Lower lobe of right lung (tissue), 2 donors: ENCODE data around the gene CCNF. TPM values are rescaled to one million over a fixed set of nuclear protein-coding genes. Genes with fewer than 3 reads are reported as not detected.

Source experiments
- ATAC-seq, 2 donors: fragments of 200-7000 bp; cut with Tn5 transposase; one replicate each; pipeline ENCODE4 v1.9.1; 2020 to 2022; ENCODE audit warnings: mild to moderate bottlenecking in 2 of 2, moderate library complexity in 2 of 2
- DNase-seq: peaks from one replicate; pipeline ENCODE4 v3.0.0-alpha.2; 2020
- H3K27ac ChIP-seq: fragments of 200-600 bp; one replicate; pipeline ENCODE4 v1.8.0; 2022
- H3K27me3 ChIP-seq: fragments of 200-600 bp; one replicate; pipeline ENCODE4 v1.8.0; 2022; ENCODE audit warnings: low read depth
- H3K36me3 ChIP-seq: fragments of 200-600 bp; one replicate; pipeline ENCODE4 v1.8.0; 2022; ENCODE audit warnings: mild to moderate bottlenecking
- H3K4me1 ChIP-seq: fragments of 200-600 bp; one replicate; pipeline ENCODE4 v1.8.0; 2022
- H3K4me3 ChIP-seq: fragments of 200-600 bp; one replicate; pipeline ENCODE4 v1.8.0; 2022; ENCODE audit warnings: mild to moderate bottlenecking
- H3K9me3 ChIP-seq: fragments of 200-600 bp; one replicate; pipeline ENCODE4 v1.8.0; 2022
- intact Hi-C: fragments of 100-400 bp; cut with DNase I; formaldehyde crosslinking; loops from one replicate; pipeline ENCODE4 v1.11.0; 2022
- total RNA-seq: library from RNA; stranded (reverse); fragmentation: NEBNext Ultra II Directional; extraction: Animal tissue kit (Norgen Biotek cat#: 25700); gene quantifications from one replicate; pipeline ENCODE4 v1.2.1, GENCODE V29; 2021
- TF ChIP-seq, protein P1 (sequence below): fragments of 200-600 bp; IDR thresholded peaks from one replicate; pipeline ENCODE4 v1.8.0; 2022; ENCODE audit warnings: antibody characterized with exemption, mild to moderate bottlenecking
- donor health status: DM: no; HTN: yes; CAD: no; lungs with severe emphysema.

Gene CCNF
- total RNA-seq, 1 donor from 2014 or later: 3.4 TPM

GRCh38 chr16:2459647-2460390, 30.6 kb downstream of the CCNF start, which contains the start of gene TEDC2:
TSS of gene TEDC2 (plus strand) at chr16:2460109. CDS start at chr16:2460145, 36 bp downstream.
- TF ChIP-seq, protein P1, sequence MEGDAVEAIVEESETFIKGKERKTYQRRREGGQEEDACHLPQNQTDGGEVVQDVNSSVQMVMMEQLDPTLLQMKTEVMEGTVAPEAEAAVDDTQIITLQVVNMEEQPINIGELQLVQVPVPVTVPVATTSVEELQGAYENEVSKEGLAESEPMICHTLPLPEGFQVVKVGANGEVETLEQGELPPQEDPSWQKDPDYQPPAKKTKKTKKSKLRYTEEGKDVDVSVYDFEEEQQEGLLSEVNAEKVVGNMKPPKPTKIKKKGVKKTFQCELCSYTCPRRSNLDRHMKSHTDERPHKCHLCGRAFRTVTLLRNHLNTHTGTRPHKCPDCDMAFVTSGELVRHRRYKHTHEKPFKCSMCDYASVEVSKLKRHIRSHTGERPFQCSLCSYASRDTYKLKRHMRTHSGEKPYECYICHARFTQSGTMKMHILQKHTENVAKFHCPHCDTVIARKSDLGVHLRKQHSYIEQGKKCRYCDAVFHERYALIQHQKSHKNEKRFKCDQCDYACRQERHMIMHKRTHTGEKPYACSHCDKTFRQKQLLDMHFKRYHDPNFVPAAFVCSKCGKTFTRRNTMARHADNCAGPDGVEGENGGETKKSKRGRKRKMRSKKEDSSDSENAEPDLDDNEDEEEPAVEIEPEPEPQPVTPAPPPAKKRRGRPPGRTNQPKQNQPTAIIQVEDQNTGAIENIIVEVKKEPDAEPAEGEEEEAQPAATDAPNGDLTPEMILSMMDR: no peak
- intact Hi-C loops: no loop called here
- no peaks in the 10 kb centered on the region for H3K27me3 ChIP-seq
- H3K4me1 ChIP-seq: peaks cover 16% of the 10 kb centered on the region
- no peak within 1 kb of the TSS for H3K27ac ChIP-seq
- H3K9me3 ChIP-seq: no peaks in the 10 kb centered on the region
- ATAC-seq (peak; percentile 97 to 98), DNase-seq (peak; percentile 98)
- H3K36me3 ChIP-seq: no peaks in the 10 kb centered on the region
- peak within 1 kb of the TSS; percentile 67 for H3K4me3 ChIP-seq

GRCh38 chr16:2460391-2460713, 31.1 kb downstream of the CCNF start:
- Histone ChIP-seq H3K9me3 (no peaks in the 10 kb centered on the region), H3K27me3 (no peaks in the 10 kb centered on the region), H3K27ac (no peak overlapping the region), H3K4me1 (peaks cover 16% of the 10 kb centered on the region), H3K36me3 (no peaks in the 10 kb centered on the region), H3K4me3 (peak overlapping the region; percentile 67)
- ATAC-seq (no peak), DNase-seq (no peak)
- TF ChIP-seq, protein P1: no peak
- intact Hi-C loops: no loop called here

DNA sequence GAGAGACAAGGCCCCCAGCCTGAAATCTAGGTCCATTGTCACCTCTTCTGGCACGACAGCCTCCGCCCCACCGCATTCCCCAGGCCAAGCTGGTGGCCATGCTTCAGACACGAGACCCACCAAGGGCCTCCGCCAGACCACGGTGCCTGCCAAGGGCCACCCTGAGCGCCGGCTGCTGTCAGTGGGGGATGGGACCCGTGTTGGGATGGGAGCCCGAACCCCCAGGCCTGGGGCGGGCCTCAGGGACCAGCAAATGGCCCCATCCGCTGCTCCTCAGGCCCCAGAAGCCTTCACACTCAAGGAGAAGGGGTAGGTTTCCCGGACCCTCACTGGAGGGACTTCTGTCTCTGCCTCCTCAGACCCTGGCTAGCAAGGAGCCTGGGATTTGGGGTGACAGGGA, 31.7 kb downstream of the CCNF start:
- peaks cover 16% of the 10 kb centered on the region for H3K4me1 ChIP-seq
- intact Hi-C loops: no loop called here
- no peaks in the 10 kb centered on the region for H3K27me3 ChIP-seq
- no peak overlapping the region for H3K27ac ChIP-seq
- ATAC-seq (no peak), DNase-seq (no peak)
- H3K36me3 ChIP-seq: no peaks in the 10 kb centered on the region
- TF ChIP-seq, protein P1: no peak
- H3K4me3 ChIP-seq: no peak overlapping the region
- H3K9me3 ChIP-seq: no peaks in the 10 kb centered on the region

- H3K36me3 ChIP-seq: no peaks in the 10 kb centered on the region
- no peak overlapping the region for H3K4me3 ChIP-seq
- DNase-seq: peak; percentile 39
- no peaks in the 10 kb centered on the region for H3K9me3 ChIP-seq
- H3K27ac ChIP-seq: no peak overlapping the region
- intact Hi-C loops: no loop called here
- no peak for ATAC-seq
- TF ChIP-seq, protein P1: no peak
- no peaks in the 10 kb centered on the region for H3K27me3 ChIP-seq
- peaks cover 16% of the 10 kb centered on the region for H3K4me1 ChIP-seq
These were observed 33.0 kb downstream of the CCNF start for GRCh38 chr16:2462031-2462866.

DNA sequence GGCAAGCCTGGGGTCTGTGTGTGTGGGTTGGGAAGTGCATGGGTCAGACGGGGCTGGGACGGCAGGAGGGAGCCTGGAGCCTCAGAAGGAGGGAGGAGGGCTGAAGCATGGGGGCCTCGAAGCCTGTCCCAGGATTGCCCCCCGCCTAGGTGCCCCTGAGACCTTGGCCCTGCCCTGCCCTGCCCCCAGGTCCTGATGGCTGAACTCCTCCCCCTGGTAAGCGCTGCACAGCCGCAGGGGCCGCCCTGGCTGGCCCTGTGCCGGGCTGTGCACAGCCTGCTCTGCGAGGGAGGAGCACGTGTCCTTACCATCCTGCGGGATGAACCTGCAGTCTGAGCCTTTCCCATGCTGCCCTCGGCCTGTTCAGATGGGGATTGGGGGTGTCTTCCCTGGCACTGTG, 35.1 kb downstream of the CCNF start:
- DNase-seq (no peak), ATAC-seq (no peak)
- Histone ChIP-seq H3K27me3 (peaks cover 17% of the 10 kb centered on the region), H3K27ac (no peak overlapping the region), H3K9me3 (no peaks in the 10 kb centered on the region), H3K4me3 (no peak overlapping the region), H3K36me3 (no peaks in the 10 kb centered on the region), H3K4me1 (peaks cover 27% of the 10 kb centered on the region)
- intact Hi-C loops: no loop called here
- TF ChIP-seq, protein P1: no peak
